Measurements from ENCODE around the gene C19orf33.
"Not testable (repeated sequence)": the region's sequence is repeated elsewhere in the genome, so short reads cannot be mapped to it uniquely, and the experiment has no call there.

Gene C19orf33

GRCh38 chr19:38339011-38339410 is 35.0 kb downstream of the C19orf33 start:
- not testable (repeated sequence) for DNase-seq (ENCODE audit: low read depth)

GRCh38 chr19:38340927-38341326 is 36.9 kb downstream of the C19orf33 start:
- DNase-seq (ENCODE audit: low read depth): no peak

- DNase-seq (ENCODE audit: low read depth): no peak
These were observed 42.8 kb downstream of the C19orf33 start for GRCh38 chr19:38346837-38347236.

GRCh38 chr19:38350883-38351282 is 46.8 kb downstream of the C19orf33 start:
- DNase-seq (ENCODE audit: low read depth): no peak

GRCh38 chr19:38351865-38352395 is 47.9 kb downstream of the C19orf33 start:
- DNase-seq (ENCODE audit: low read depth): no peak

GRCh38 chr19:38352611-38353010 is 48.6 kb downstream of the C19orf33 start:
- no peak for DNase-seq (ENCODE audit: low read depth)
